ENCODE data around the gene USP13.
"Not testable (repeated sequence)": the region's sequence is repeated elsewhere in the genome, so short reads cannot be mapped to it uniquely, and the experiment has no call there.

The USP13 gene

GRCh38 chr3:179771797-179772196 lies 119.0 kb downstream of the USP13 start:
- no peak overlapping the region for H3K4me3 ChIP-seq (ENCODE audit: low read depth, low read length)
- TF ChIP-seq CTCF (IDR thresholded peaks at IDR 0.05; ENCODE audit: insufficient read depth, low read depth, low read length, missing control alignments): no peak
- DNase-seq (ENCODE audit: low read depth): no peak

- no peak overlapping the region for H3K4me3 ChIP-seq (ENCODE audit: low read depth, low read length)
- no peak for DNase-seq (ENCODE audit: low read depth)
- no peak for TF ChIP-seq CTCF (IDR thresholded peaks at IDR 0.05; ENCODE audit: insufficient read depth, low read depth, low read length, missing control alignments)
Observed at GRCh38 chr3:179772297-179772696, 119.5 kb downstream of the USP13 start.

- no peak overlapping the region for H3K4me3 ChIP-seq (ENCODE audit: low read depth, low read length)
- DNase-seq (ENCODE audit: low read depth): no peak
- no peak for TF ChIP-seq CTCF (IDR thresholded peaks at IDR 0.05; ENCODE audit: insufficient read depth, low read depth, low read length, missing control alignments)
Observed at GRCh38 chr3:179775416-179776122, 122.7 kb downstream of the USP13 start.

- not testable (repeated sequence) for DNase-seq (ENCODE audit: low read depth)
Observed at GRCh38 chr3:179782841-179783240, 130.0 kb downstream of the USP13 start.

GRCh38 chr3:179788996-179789395 lies 136.2 kb downstream of the USP13 start:
- no peak for TF ChIP-seq CTCF (IDR thresholded peaks at IDR 0.05; ENCODE audit: insufficient read depth, low read depth, low read length, missing control alignments)
- no peak overlapping the region for H3K4me3 ChIP-seq (ENCODE audit: low read depth, low read length)
- DNase-seq (ENCODE audit: low read depth): no peak

More at GRCh38 chr3:179782841-179783240, 130.0 kb downstream of the USP13 start:
- H3K4me3 ChIP-seq (ENCODE audit: low read depth, low read length): not testable (repeated sequence)

GRCh38 chr3:179791793-179792192 lies 139.0 kb downstream of the USP13 start:
- TF ChIP-seq CTCF (IDR thresholded peaks at IDR 0.05; ENCODE audit: insufficient read depth, low read depth, low read length, missing control alignments): no peak
- no peak for DNase-seq (ENCODE audit: low read depth)
- no peak overlapping the region for H3K4me3 ChIP-seq (ENCODE audit: low read depth, low read length)

GRCh38 chr3:179794355-179794754 lies 141.5 kb downstream of the USP13 start:
- H3K4me3 ChIP-seq (ENCODE audit: low read depth, low read length): no peak overlapping the region
- no peak for DNase-seq (ENCODE audit: low read depth)
- TF ChIP-seq CTCF (IDR thresholded peaks at IDR 0.05; ENCODE audit: insufficient read depth, low read depth, low read length, missing control alignments): no peak

Measured in GM12865 (cell line).